Measurements from ENCODE around the gene KANK2. TPM values are rescaled to one million over a fixed set of nuclear protein-coding genes. Genes with fewer than 3 reads are reported as not detected.
A peak's percentile ranks its signal among the peaks of the same experiment; 100 is the strongest.

Gene KANK2
- total and polyA plus RNA-seq, 2 of the 8 experiments (the other 6 are each of a cell fraction or from before 2014, with no cell fraction given) = 25.2 to 42.3 TPM

DNA sequence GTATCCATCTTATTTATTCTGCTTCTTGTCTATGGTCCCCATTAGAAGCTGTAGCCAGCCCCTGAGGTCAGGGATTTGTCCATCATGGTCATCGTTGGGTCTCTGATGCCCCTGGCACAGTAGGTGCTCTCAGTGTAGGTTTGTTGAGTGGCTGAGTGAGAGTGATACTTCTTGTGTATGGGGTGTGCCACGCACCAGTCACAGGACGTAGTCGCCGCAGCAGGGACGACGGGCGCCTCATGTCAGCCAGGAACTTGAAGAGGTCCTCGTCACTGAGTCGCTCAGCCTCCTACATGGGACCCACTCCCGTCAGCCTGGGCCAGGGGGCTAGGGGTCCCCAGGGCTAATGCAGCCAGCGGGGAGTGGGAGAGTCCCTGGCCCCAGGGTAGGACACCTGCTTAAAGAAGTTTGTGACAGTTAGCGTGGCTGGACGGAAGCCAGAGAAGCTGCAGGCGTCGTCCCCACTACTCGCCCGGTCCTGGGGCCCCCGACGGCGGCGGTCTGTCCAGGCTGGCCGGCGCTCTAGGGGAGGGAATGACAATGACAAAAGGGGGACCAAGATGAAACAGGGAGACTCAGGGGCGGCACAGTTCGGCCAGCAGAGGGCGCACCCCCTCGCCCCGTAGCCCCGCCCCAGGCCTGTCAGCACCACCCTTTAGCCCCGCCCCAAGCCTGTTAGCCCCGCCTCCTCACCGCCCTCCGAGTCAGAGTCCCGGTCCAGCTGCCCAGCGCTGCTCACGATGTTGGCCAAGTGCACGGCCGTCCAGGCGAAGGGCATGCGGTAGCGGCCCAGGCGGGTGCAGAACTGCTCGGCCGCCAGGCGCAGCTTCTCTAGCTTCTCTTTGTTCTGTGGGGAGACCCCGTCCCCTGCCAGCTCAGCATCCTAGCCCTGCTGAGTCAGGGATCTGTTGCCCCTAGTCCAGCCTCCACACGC lies 45.8 kb upstream of the KANK2 start (continued):
- TF ChIP-seq CTBP2 (IDR thresholded peaks at IDR 0.05; ENCODE audit: borderline replicate concordance, insufficient read depth, insufficient read length, low read length) (no peak), ATF2 (IDR thresholded peaks at IDR 0.05; ENCODE audit: low read length) (no peak), RNF2 (IDR thresholded peaks at IDR 0.05; ENCODE audit: borderline replicate concordance, low read depth, low read length, missing control alignments, poor library complexity, severe bottlenecking) (no peak), RAD21 (IDR thresholded peaks at IDR 0.05 in 1 of 2, conservative IDR thresholded peaks at IDR 0.05 in 1 of 2; ENCODE audit: low read depth in 2 of 2, low read length in 2 of 2) (peak; percentile 21 to 34; a peak in 2 of 4 replicates), CREB1 (IDR thresholded peaks at IDR 0.05) (peak; percentile 37; the same call in 1 of the 2 replicates), RFX5 (IDR thresholded peaks at IDR 0.05; ENCODE audit: borderline replicate concordance, low read depth, low read length) (no peak), SP2 (IDR thresholded peaks at IDR 0.05; ENCODE audit: low read length) (no peak), HDAC6 (IDR thresholded peaks at IDR 0.05; ENCODE audit: low read depth, low read length) (no peak), POLR2A (IDR thresholded peaks at IDR 0.05; ENCODE audit: control extremely low read depth in 1 of 2, low read depth in 2 of 2, low read length in 2 of 2) (0 out of 3 replicates have a peak, but pooled peaks of 1 of the 2 experiments have one; percentile 12), JUND (IDR thresholded peaks at IDR 0.05; ENCODE audit: low read length) (no peak), SRF (IDR thresholded peaks at IDR 0.05; ENCODE audit: low read depth, low read length) (no peak), SIX5 (IDR thresholded peaks at IDR 0.05; ENCODE audit: low read depth, low read length) (no peak), KDM4A (IDR thresholded peaks at IDR 0.05; ENCODE audit: low read depth, low read length, severe bottlenecking) (no peak), SP1 (IDR thresholded peaks at IDR 0.05; ENCODE audit: low read depth, low read length) (0 out of 2 replicates have a peak, but pooled peaks have one; percentile 65), ZNF274 (IDR thresholded peaks at IDR 0.05; ENCODE audit: borderline replicate concordance, extremely low read depth, low read length) (no peak), SUZ12 (IDR thresholded peaks at IDR 0.05; ENCODE audit: low read length) (no peak), POU5F1 (IDR thresholded peaks at IDR 0.05; ENCODE audit: low read depth, low read length) (no peak), FOSL1 (IDR thresholded peaks at IDR 0.05; ENCODE audit: insufficient read depth, low read depth, low read length) (no peak), SAP30 (IDR thresholded peaks at IDR 0.05; ENCODE audit: insufficient read depth, insufficient replicate concordance, low read length) (no peak), EZH2 (IDR thresholded peaks at IDR 0.05; ENCODE audit: low read depth, low read length, severe bottlenecking) (no peak)
- TF ChIP-seq, protein P1, sequence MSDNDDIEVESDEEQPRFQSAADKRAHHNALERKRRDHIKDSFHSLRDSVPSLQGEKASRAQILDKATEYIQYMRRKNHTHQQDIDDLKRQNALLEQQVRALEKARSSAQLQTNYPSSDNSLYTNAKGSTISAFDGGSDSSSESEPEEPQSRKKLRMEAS (IDR thresholded peaks at IDR 0.05) = 0 out of 2 replicates have a peak, but pooled peaks have one; percentile 41

Measured in H1 (cell line).